Measurements from ENCODE around the gene PSME4.

- TF ChIP-seq CTCF (IDR thresholded peaks at IDR 0.05) (no peak), ZFX (IDR thresholded peaks at IDR 0.05; ENCODE audit: borderline replicate concordance) (no peak)
Measured at GRCh38 chr2:53949457-53949856, 21.3 kb downstream of the PSME4 start.
